Prostate gland (tissue), 2 donors: Measurements from ENCODE around the gene MTA1.

ENCODE experiments used
- CTCF ChIP-seq, 4 experiments: fragments of 200-600 bp in 2 of 4; fragments of 450-650 bp in 2 of 4; sonication (generic) in 2 of 4; IDR thresholded peaks; 1 replicate in 3 of 4; 2 replicates in 1 of 4; pipeline ENCODE4 v1.5.1; 2016 to 2019; ENCODE audit warnings: antibody characterized with exemption in 4 of 4, mild to moderate bottlenecking in 2 of 4, moderate library complexity in 2 of 4
- POLR2A ChIP-seq: fragments of 450-650 bp; IDR thresholded peaks from one replicate; pipeline ENCODE4 v1.6.1; 2016; ENCODE audit warnings: antibody characterized with exemption, mild to moderate bottlenecking

- no peak for TF ChIP-seq CTCF (IDR thresholded peaks at IDR 0.05)
- no peak for TF ChIP-seq POLR2A
Observed at GRCh38 chr14:105427412-105427811, 7.8 kb downstream of the MTA1 start.
